HFF-Myc (cell line): ENCODE data around the gene SLC2A1.

ENCODE experiments used
- DNase-seq: peaks from one replicate; pipeline ENCODE4 v3.0.0-alpha.2; 2011; ENCODE audit warnings: low read depth; ENCODE audit errors: extremely low read depth
- H3K4me3 ChIP-seq: replicated peaks from 2 replicates; pipeline ENCODE4 v1.5.1; 2011; ENCODE audit warnings: low read depth, mild to moderate bottlenecking, control low read depth, low read length
- CTCF ChIP-seq: IDR thresholded peaks from 2 replicates; pipeline ENCODE4 v1.5.1; 2012; ENCODE audit warnings: mild to moderate bottlenecking, low read depth, low read length, control low read depth; ENCODE audit errors: missing control alignments

SLC2A1 gene

GRCh38 chr1:42979896-42980800 lies 21.5 kb upstream of the SLC2A1 start:
- DNase-seq = no peak
- H3K4me3 ChIP-seq = no peak overlapping the region
- TF ChIP-seq CTCF = no peak

- no peak for DNase-seq
- TF ChIP-seq CTCF = no peak
- H3K4me3 ChIP-seq = no peak overlapping the region
Observed at GRCh38 chr1:42979036-42979430, 20.4 kb upstream of the SLC2A1 start.

- TF ChIP-seq CTCF = no peak
- DNase-seq = no peak
- H3K4me3 ChIP-seq = no peak overlapping the region
Observed at GRCh38 chr1:42978317-42979035, 19.8 kb upstream of the SLC2A1 start.

GRCh38 chr1:42977653-42978052 lies 19.0 kb upstream of the SLC2A1 start:
- TF ChIP-seq CTCF = no peak
- no peak overlapping the region for H3K4me3 ChIP-seq
- no peak for DNase-seq

- no peak for DNase-seq
- no peak overlapping the region for H3K4me3 ChIP-seq
- no peak for TF ChIP-seq CTCF
Observed at GRCh38 chr1:42975561-42976225, 17.0 kb upstream of the SLC2A1 start.

GRCh38 chr1:42974767-42975437 lies 16.2 kb upstream of the SLC2A1 start:
- no peak for DNase-seq

More at GRCh38 chr1:42974767-42975437, 16.2 kb upstream of the SLC2A1 start:
- TF ChIP-seq CTCF = no peak
- H3K4me3 ChIP-seq = no peak overlapping the region
